HCT116 (cell line): ENCODE data around the gene FMO2. TPM values are rescaled to one million over a fixed set of nuclear protein-coding genes. Genes with fewer than 3 reads are reported as not detected.

Source experiments
- ATAC-seq: fragments of 200-7000 bp; cut with Tn5 transposase; 2 replicates; pipeline ENCODE4 v1.9.1; 2020; ENCODE audit warnings: mild to moderate bottlenecking, moderate library complexity
- BruUV-seq: library from RNA; stranded (reverse); fragments of 400-500 nt; replicated peaks from 2 replicates; lab custom pipeline; 2021; lab: Mats Ljungman, UMichigan
- CTCF ChIA-PET: fragments of 300-600 bp; sonication (Branson Sonifier 250); formaldehyde crosslinking; loops from one replicate; lab custom pipeline; 2021; ENCODE audit warnings: antibody characterized with exemption; lab: Charles Lee
- POLR2A ChIA-PET: fragments of 300-600, 350-600 bp; sonication (Branson Sonifier 250); formaldehyde crosslinking; loops from one replicate; lab custom pipeline; 2021; ENCODE audit warnings: antibody characterized with exemption; lab: Charles Lee
- RAD21 ChIA-PET, 2 experiments: fragments of 300-600 bp; sonication (Branson Sonifier 250); formaldehyde crosslinking; loops; one replicate each; lab custom pipeline; 2023; ENCODE audit warnings: low total read pairs in 2 of 2; ENCODE audit not compliant: uncharacterized antibody in 2 of 2, unreplicated experiment in 2 of 2, low non-redundant PET in 1 of 2; lab: Charles Lee
- DNase-seq: peaks from one replicate; pipeline ENCODE4 v3.0.0-alpha.2; 2010; ENCODE audit warnings: low read depth, low spot score
- H2AFZ ChIP-seq: fragments of 200-600 bp; shearing (Covaris generic), sonication (generic); 2 replicates; pipeline ENCODE4 v1.6.1; 2017; ENCODE audit warnings: low read depth, mixed run types, mixed read lengths, antibody characterized with exemption, low read length; ENCODE audit not compliant: poor library complexity, severe bottlenecking
- H3K27ac ChIP-seq: 2 replicates; pipeline ENCODE4 v1.5.1; 2012; ENCODE audit warnings: low read depth, low read length
- H3K27me3 ChIP-seq: fragments of 200-600 bp; sonication (generic); 2 replicates; pipeline ENCODE4 v1.6.1; 2016; ENCODE audit warnings: mixed run types, low read length, mixed read lengths; ENCODE audit not compliant: insufficient read depth
- H3K36me3 ChIP-seq, 2 experiments: fragments of 200-500 bp in 1 of 2; fragments of 200-600 bp in 1 of 2; sonication (Bioruptor generic) in 1 of 2; sonication (generic) in 1 of 2; 2 replicates each; pipeline versions ENCODE4 v1.5.1 to v1.6.1; 2014 to 2016; ENCODE audit warnings: low read length in 2 of 2, inconsistent platforms in 1 of 2, mixed read lengths in 1 of 2, mixed run types in 1 of 2; ENCODE audit not compliant: insufficient read depth in 2 of 2, control insufficient read depth in 1 of 2
- H3K4me1 ChIP-seq, 2 experiments: fragments of 200-600 bp in 1 of 2; sonication (generic) in 1 of 2; 2 replicates each; pipeline versions ENCODE4 v1.5.1 to v1.6.1; 2012 to 2017; ENCODE audit warnings: low read length in 2 of 2, inconsistent platforms in 1 of 2, mild to moderate bottlenecking in 1 of 2, mixed read lengths in 1 of 2, mixed run types in 1 of 2, moderate library complexity in 1 of 2; ENCODE audit not compliant: insufficient read depth in 2 of 2, control insufficient read depth in 1 of 2
- H3K4me2 ChIP-seq: fragments of 200-600 bp; sonication (generic); 2 replicates; pipeline ENCODE4 v1.6.1; 2017; ENCODE audit warnings: mixed run types, low read length, mixed read lengths
- H3K4me3 ChIP-seq, 2 experiments: fragments of 200-600 bp in 1 of 2; sonication (generic) in 1 of 2; replicated peaks in 1 of 2; 2 replicates each; pipeline ENCODE4 v1.5.1; 2011 to 2016; ENCODE audit warnings: low read length in 2 of 2, control low read depth in 1 of 2, low read depth in 1 of 2, mild to moderate bottlenecking in 1 of 2, mixed read lengths in 1 of 2, mixed run types in 1 of 2
- H3K79me2 ChIP-seq: fragments of 200-600 bp; sonication (generic); 2 replicates; pipeline ENCODE4 v1.6.1; 2017; ENCODE audit warnings: mild to moderate bottlenecking, mixed run types, low read length, moderate library complexity, mixed read lengths; ENCODE audit not compliant: insufficient read depth
- H3K9ac ChIP-seq: fragments of 200-600 bp; sonication (generic); 2 replicates; pipeline ENCODE4 v1.6.1; 2016; ENCODE audit warnings: low read length, mixed read lengths
- H3K9me2 ChIP-seq: fragments of 200-600 bp; sonication (generic), shearing (Covaris generic); 2 replicates; pipeline ENCODE4 v1.6.1; 2017; ENCODE audit warnings: mixed run types, mild to moderate bottlenecking, moderate library complexity; ENCODE audit not compliant: insufficient read depth
- H3K9me3 ChIP-seq, 2 experiments: fragments of 200-500 bp in 1 of 2; fragments of 200-600 bp in 1 of 2; sonication (Bioruptor generic) in 1 of 2; sonication (generic) in 1 of 2; 2 replicates each; pipeline ENCODE4 v1.6.1; 2014 to 2017; ENCODE audit warnings: low read length in 2 of 2, mixed read lengths in 2 of 2, inconsistent platforms in 1 of 2, low read depth in 1 of 2, mild to moderate bottlenecking in 1 of 2, mixed run types in 1 of 2, moderate library complexity in 1 of 2; ENCODE audit not compliant: control insufficient read depth in 1 of 2, insufficient read depth in 1 of 2
- H4K20me1 ChIP-seq: fragments of 200-600 bp; sonication (generic), shearing (Covaris generic); 2 replicates; pipeline ENCODE4 v1.6.1; 2017; ENCODE audit warnings: mixed run types, mild to moderate bottlenecking, moderate library complexity; ENCODE audit not compliant: insufficient read depth
- ATF3 ChIP-seq: IDR thresholded peaks from 2 replicates; pipeline ENCODE4 v1.6.1; 2012
- CBX3 ChIP-seq: IDR thresholded peaks from 2 replicates; pipeline ENCODE4 v1.6.1; 2012; ENCODE audit warnings: low read depth
- EGR1 ChIP-seq: IDR thresholded peaks from 2 replicates; pipeline ENCODE4 v1.6.1; 2012; ENCODE audit warnings: low read depth
- EZH2phosphoT487 ChIP-seq: fragments of 200-600 bp; IDR thresholded peaks from 2 replicates; pipeline ENCODE4 v1.6.1; 2018; ENCODE audit warnings: antibody characterized with exemption, borderline replicate concordance
- FOSL1 ChIP-seq: IDR thresholded peaks from 2 replicates; pipeline ENCODE4 v1.6.1; 2012; ENCODE audit warnings: low read depth
- POLR2A ChIP-seq: IDR thresholded peaks from 2 replicates; pipeline ENCODE4 v1.7.0; 2011; ENCODE audit warnings: borderline replicate concordance; ENCODE audit not compliant: insufficient read depth, insufficient read length; ENCODE audit errors: extremely low read depth
- POLR2AphosphoS5 ChIP-seq: IDR thresholded peaks from 2 replicates; pipeline ENCODE4 v1.6.1; 2011; ENCODE audit warnings: mild to moderate bottlenecking, low read depth, low read length, moderate library complexity
- RAD21 ChIP-seq: IDR thresholded peaks from 2 replicates; pipeline ENCODE4 v1.6.1; 2012; ENCODE audit warnings: low read depth, mild to moderate bottlenecking
- SP1 ChIP-seq: IDR thresholded peaks from 2 replicates; pipeline ENCODE4 v1.6.1; 2012; ENCODE audit warnings: low read depth
- YY1 ChIP-seq: IDR thresholded peaks from 2 replicates; pipeline ENCODE4 v1.6.1; 2011; ENCODE audit warnings: low read length, low read depth, moderate library complexity, mild to moderate bottlenecking; ENCODE audit not compliant: insufficient replicate concordance; ENCODE audit errors: extremely low read depth
- ZBTB33 ChIP-seq: IDR thresholded peaks from 2 replicates; pipeline ENCODE4 v1.6.1; 2011; ENCODE audit warnings: mild to moderate bottlenecking, low read length, moderate library complexity; ENCODE audit not compliant: insufficient replicate concordance; ENCODE audit errors: extremely low read depth
- ZNF274 ChIP-seq: fragments of 200-500 bp; sonication (Bioruptor generic); IDR thresholded peaks from 2 replicates; pipeline ENCODE4 v1.6.1; 2014; ENCODE audit warnings: mild to moderate bottlenecking, low read depth, low read length, inconsistent platforms
- intact Hi-C: fragments of 100-400 bp; cut with micrococcal nuclease; formaldehyde crosslinking; loops from 2 replicates; pipeline ENCODE4 v1.10.0; 2022
- total RNA-seq: library from RNA; stranded (reverse); gene quantifications from one replicate; pipeline ENCODE4 v1.2.1, GENCODE V29; 2021; ENCODE audit not compliant: unreplicated experiment

Gene FMO2
- total RNA-seq, 1 experiment from 2014 or later: 0.30 TPM

GRCh38 chr1:171251042-171251951 lies 66.2 kb downstream of the FMO2 start (continued):
- TF ChIP-seq SP1 (no peak), ATF3 (no peak), YY1 (no peak)

GRCh38 chr1:171251952-171252300 lies 66.8 kb downstream of the FMO2 start:
- Histone ChIP-seq H3K9ac (no peak overlapping the region), H3K9me2 (no peaks in the 10 kb centered on the region), H3K27me3 (no peaks in the 10 kb centered on the region), H3K9me3 (no peaks in the 10 kb centered on the region), H3K36me3 (no peaks in the 10 kb centered on the region), H3K27ac (no peak overlapping the region), H3K4me1 (peaks cover 0 to 3% of the 10 kb centered on the region in 2 experiments; a peak in 1 of 4 replicates), H3K4me3 (peak overlapping the region; percentile 58 to 65), H3K79me2 (no peaks in the 10 kb centered on the region), H4K20me1 (no peaks in the 10 kb centered on the region), H2AFZ (peak overlapping the region; percentile 84), H3K4me2 (peak overlapping the region; percentile 98)
- DNase-seq (no peak), ATAC-seq (no peak)
- CTCF ChIA-PET: interaction anchor here (1.4 to 2.6 kb wide), 3 partner anchors 25 to 285 kb away, joined by 3 to 12 read pairs (median 6); partner anchors contain the start of gene FMO4
- TF ChIP-seq POLR2A (no peak), POLR2AphosphoS5 (no peak), FOSL1 (no peak), YY1 (no peak), RAD21 (no peak), ZBTB33 (no peak), ZNF274 (no peak), ATF3 (no peak), EZH2phosphoT487 (no peak), EGR1 (no peak), CBX3 (no peak)
- POLR2A ChIA-PET: no interaction called here
- no TSS peak for BruUV-seq
- intact Hi-C loops: no loop called here
- RAD21 ChIA-PET: interaction anchor here (1.0 to 1.1 kb wide), 1 partner anchor 62 kb away, joined by 3 to 4 read pairs; the partner anchor contains the start of gene FMO4 (in 2 of the 2)
